ENCODE results near the gene SP6. TPM values are rescaled to one million over a fixed set of nuclear protein-coding genes. Genes with fewer than 3 reads are reported as not detected.

The SP6 gene
- total RNA-seq, 1 experiment from 2014 or later = 10.8 TPM

- Histone ChIP-seq H3K4me1 (ENCODE audit: control insufficient read depth in 1 of 2, insufficient read depth in 2 of 2, low read length in 2 of 2) (peaks cover 6 to 26% of the 10 kb centered on the region in 2 experiments; a peak in 3 of 4 replicates), H3K27me3 (ENCODE audit: insufficient read depth, low read length) (peaks cover 7% of the 10 kb centered on the region; the same call in 1 of the 2 replicates), H4K20me1 (ENCODE audit: insufficient read depth) (no peaks in the 10 kb centered on the region), H3K79me2 (ENCODE audit: insufficient read depth, low read length) (no peaks in the 10 kb centered on the region), H2AFZ (ENCODE audit: low read depth, low read length, poor library complexity, severe bottlenecking) (no peak overlapping the region), H3K4me3 (replicated peaks in 1 of 2; ENCODE audit: low read depth in 1 of 2, low read length in 2 of 2) (no peak overlapping the region), H3K9me2 (ENCODE audit: insufficient read depth) (no peaks in the 10 kb centered on the region), H3K4me2 (ENCODE audit: low read length) (no peak overlapping the region), H3K9me3 (ENCODE audit: control insufficient read depth in 1 of 2, insufficient read depth in 1 of 2, low read depth in 1 of 2, low read length in 2 of 2) (no peaks in the 10 kb centered on the region), H3K27ac (ENCODE audit: low read depth, low read length) (no peak overlapping the region), H3K9ac (ENCODE audit: low read length) (no peak overlapping the region), H3K36me3 (ENCODE audit: control insufficient read depth in 1 of 2, insufficient read depth in 2 of 2, low read length in 2 of 2) (no peaks in the 10 kb centered on the region)
- DNase-seq (ENCODE audit: low read depth, low spot score) (no peak), ATAC-seq (no peak)
- ChIA-PET CTCF (no interaction called here), POLR2A (no interaction called here), RAD21 (ENCODE audit: low non-redundant PET in 1 of 2, low total read pairs in 2 of 2, uncharacterized antibody in 2 of 2, unreplicated experiment in 2 of 2) (no interaction called here)
- no TSS peak for BruUV-seq (replicated peaks)
- intact Hi-C loops (cut with micrococcal nuclease) = no loop called here
- no peak for TF ChIP-seq CEBPB (IDR thresholded peaks at IDR 0.05; ENCODE audit: low read depth)
- no peak for TF ChIP-seq SP1 (IDR thresholded peaks at IDR 0.05; ENCODE audit: low read depth)
- no peak for TF ChIP-seq TCF7L2 (IDR thresholded peaks at IDR 0.05; ENCODE audit: borderline replicate concordance, extremely low read depth, insufficient read depth, insufficient read length)
- no peak for TF ChIP-seq SRF (IDR thresholded peaks at IDR 0.05; ENCODE audit: low read depth)
- no peak for TF ChIP-seq ZFX (IDR thresholded peaks at IDR 0.05)
- TF ChIP-seq POLR2AphosphoS5 (IDR thresholded peaks at IDR 0.05; ENCODE audit: low read depth, low read length) = no peak
Observed at GRCh38 chr17:47872651-47873161, 21.7 kb upstream of the SP6 start.

- ATAC-seq (no peak), DNase-seq (ENCODE audit: low read depth, low spot score) (no peak)
- no peak overlapping the region for H3K4me2 ChIP-seq (ENCODE audit: low read length)
- no peak overlapping the region for H3K9ac ChIP-seq (ENCODE audit: low read length)
- intact Hi-C loops (cut with micrococcal nuclease) = no loop called here
- no peaks in the 10 kb centered on the region for H3K36me3 ChIP-seq (ENCODE audit: control insufficient read depth in 1 of 2, insufficient read depth in 2 of 2, low read length in 2 of 2)
- CTCF ChIA-PET = interaction anchor here (1.1 kb wide), 1 partner anchor 18 kb away, joined by 3 read pairs; no protein-coding TSS in a partner anchor
- H3K79me2 ChIP-seq (ENCODE audit: insufficient read depth, low read length) = no peaks in the 10 kb centered on the region
- H3K4me1 ChIP-seq (ENCODE audit: control insufficient read depth in 1 of 2, insufficient read depth in 2 of 2, low read length in 2 of 2) = peaks cover 6 to 21% of the 10 kb centered on the region in 2 experiments; a peak in 3 of 4 replicates
- H3K9me2 ChIP-seq (ENCODE audit: insufficient read depth) = no peaks in the 10 kb centered on the region
- no TSS peak for BruUV-seq (replicated peaks)
- H3K9me3 ChIP-seq (ENCODE audit: control insufficient read depth in 1 of 2, insufficient read depth in 1 of 2, low read depth in 1 of 2, low read length in 2 of 2) = no peaks in the 10 kb centered on the region
- no peak overlapping the region for H3K27ac ChIP-seq (ENCODE audit: low read depth, low read length)
- peaks cover 7% of the 10 kb centered on the region; the same call in 1 of the 2 replicates for H3K27me3 ChIP-seq (ENCODE audit: insufficient read depth, low read length)
- H3K4me3 ChIP-seq (replicated peaks in 1 of 2; ENCODE audit: low read depth in 1 of 2, low read length in 2 of 2) = no peak overlapping the region
- POLR2A ChIA-PET = no interaction called here
- RAD21 ChIA-PET (ENCODE audit: low non-redundant PET in 1 of 2, low total read pairs in 2 of 2, uncharacterized antibody in 2 of 2, unreplicated experiment in 2 of 2) = no interaction called here
- H4K20me1 ChIP-seq (ENCODE audit: insufficient read depth) = no peaks in the 10 kb centered on the region
- H2AFZ ChIP-seq (ENCODE audit: low read depth, low read length, poor library complexity, severe bottlenecking) = no peak overlapping the region
- TF ChIP-seq CBX3 (IDR thresholded peaks at IDR 0.05; ENCODE audit: low read depth) (no peak), ATF3 (IDR thresholded peaks at IDR 0.05) (no peak), FOSL1 (IDR thresholded peaks at IDR 0.05; ENCODE audit: low read depth) (no peak), POLR2AphosphoS5 (IDR thresholded peaks at IDR 0.05; ENCODE audit: low read depth, low read length) (no peak), EZH2phosphoT487 (IDR thresholded peaks at IDR 0.05; ENCODE audit: borderline replicate concordance) (no peak), JUND (IDR thresholded peaks at IDR 0.05) (no peak), SIN3A (IDR thresholded peaks at IDR 0.05; ENCODE audit: low read depth) (no peak), SRF (IDR thresholded peaks at IDR 0.05; ENCODE audit: low read depth) (no peak), ZFX (IDR thresholded peaks at IDR 0.05) (no peak), ZBTB33 (IDR thresholded peaks at IDR 0.05; ENCODE audit: extremely low read depth, insufficient replicate concordance, low read length) (no peak), CEBPB (IDR thresholded peaks at IDR 0.05; ENCODE audit: low read depth) (no peak), ZNF274 (IDR thresholded peaks at IDR 0.05; ENCODE audit: low read depth, low read length) (no peak), EZH2 (IDR thresholded peaks at IDR 0.05) (no peak), RAD21 (IDR thresholded peaks at IDR 0.05; ENCODE audit: low read depth) (no peak), POLR2A (IDR thresholded peaks at IDR 0.05; ENCODE audit: borderline replicate concordance, extremely low read depth, insufficient read depth, insufficient read length) (no peak), EGR1 (IDR thresholded peaks at IDR 0.05; ENCODE audit: low read depth) (no peak), MAX (IDR thresholded peaks at IDR 0.05) (no peak), YY1 (IDR thresholded peaks at IDR 0.05; ENCODE audit: extremely low read depth, insufficient replicate concordance, low read depth, low read length) (no peak), ELF1 (IDR thresholded peaks at IDR 0.05; ENCODE audit: borderline replicate concordance, low read depth) (no peak)
Observed at GRCh38 chr17:47872019-47872650, 21.2 kb upstream of the SP6 start.

Measured in HCT116 (cell line).